DMS53 (cell line): ENCODE data around the gene ESR2.
"Not testable (repeated sequence)": the region's sequence is repeated elsewhere in the genome, so short reads cannot be mapped to it uniquely, and the experiment has no call there.

Experiments used
- DNase-seq: peaks from one replicate; lab custom pipeline; 2025; lab: John Stamatoyannopoulos, UW

ESR2 gene

DNA sequence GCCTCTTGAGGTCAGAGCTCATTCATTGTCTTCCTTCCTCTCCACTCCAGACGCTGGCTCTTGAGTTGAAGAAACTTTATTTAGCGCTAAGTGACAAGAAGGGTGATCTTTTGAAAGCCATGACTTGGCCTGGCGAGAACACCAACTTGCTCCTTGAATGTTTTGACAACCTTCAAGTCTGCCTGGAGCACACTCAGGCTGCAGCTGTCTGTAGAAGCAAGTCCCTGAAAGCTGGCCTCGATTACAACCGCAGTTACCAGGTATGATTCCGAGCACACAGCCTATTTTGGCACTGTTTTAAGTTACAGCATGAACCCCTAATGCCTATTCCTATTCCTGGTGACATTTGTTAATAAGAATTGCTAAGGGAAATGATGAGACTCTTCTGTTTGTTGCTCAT lies 167.6 kb downstream of the ESR2 start:
- DNase-seq = no peak

GRCh38 chr14:64125270-64125669 lies 168.9 kb downstream of the ESR2 start:
- no peak for DNase-seq

GRCh38 chr14:64123241-64123822 lies 170.8 kb downstream of the ESR2 start:
- no peak for DNase-seq

DNA sequence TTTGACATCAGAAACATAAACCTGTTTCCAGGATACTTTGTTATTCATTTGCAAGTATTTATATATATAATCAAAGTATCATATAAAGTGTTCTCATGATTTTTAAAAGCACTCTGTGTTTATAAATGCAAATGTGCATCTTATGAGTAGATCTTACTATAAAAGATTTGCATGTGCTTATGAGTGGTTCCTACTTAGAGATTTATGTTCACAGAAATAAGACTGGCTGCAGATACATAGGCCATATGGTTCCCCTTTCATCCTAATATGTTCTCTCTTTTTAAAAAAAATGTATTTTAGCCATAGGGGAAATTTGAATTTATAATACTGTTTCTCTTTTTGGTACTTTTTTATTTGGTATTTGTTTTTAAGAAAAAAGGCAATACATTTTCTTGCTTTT lies 174.2 kb downstream of the ESR2 start:
- no peak for DNase-seq

- no peak for DNase-seq
Measured at GRCh38 chr14:64119500-64119899, 174.7 kb downstream of the ESR2 start.

GRCh38 chr14:64118892-64119291 lies 175.3 kb downstream of the ESR2 start:
- DNase-seq = peak; percentile 4

GRCh38 chr14:64118403-64118742 lies 175.8 kb downstream of the ESR2 start:
- not testable (repeated sequence) for DNase-seq

- DNase-seq = no peak
Measured at GRCh38 chr14:64117671-64118402, 176.3 kb downstream of the ESR2 start.

GRCh38 chr14:64115401-64115800 lies 178.8 kb downstream of the ESR2 start:
- DNase-seq = no peak

DNA sequence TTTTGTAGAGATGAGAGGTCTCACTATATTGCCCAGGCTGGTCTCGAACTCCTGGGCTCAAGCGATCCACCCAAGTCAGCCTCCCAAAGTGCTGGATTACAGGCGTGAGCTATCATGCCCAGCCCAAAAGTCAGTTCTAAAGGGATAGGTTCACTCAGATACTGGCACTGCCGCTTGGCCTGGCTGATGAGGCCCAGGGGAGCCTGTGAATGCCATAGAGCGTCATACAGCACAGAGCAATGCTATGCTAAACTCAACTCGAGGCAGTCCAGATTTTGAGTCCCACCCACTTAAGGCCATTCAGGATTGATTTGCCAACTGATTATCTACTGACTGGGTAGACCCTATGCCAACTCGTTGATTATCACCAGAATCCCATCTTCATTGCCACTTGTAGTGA lies 179.4 kb downstream of the ESR2 start:
- DNase-seq = no peak

GRCh38 chr14:64114166-64114565 lies 180.0 kb downstream of the ESR2 start:
- DNase-seq = peak; percentile 7

DNA sequence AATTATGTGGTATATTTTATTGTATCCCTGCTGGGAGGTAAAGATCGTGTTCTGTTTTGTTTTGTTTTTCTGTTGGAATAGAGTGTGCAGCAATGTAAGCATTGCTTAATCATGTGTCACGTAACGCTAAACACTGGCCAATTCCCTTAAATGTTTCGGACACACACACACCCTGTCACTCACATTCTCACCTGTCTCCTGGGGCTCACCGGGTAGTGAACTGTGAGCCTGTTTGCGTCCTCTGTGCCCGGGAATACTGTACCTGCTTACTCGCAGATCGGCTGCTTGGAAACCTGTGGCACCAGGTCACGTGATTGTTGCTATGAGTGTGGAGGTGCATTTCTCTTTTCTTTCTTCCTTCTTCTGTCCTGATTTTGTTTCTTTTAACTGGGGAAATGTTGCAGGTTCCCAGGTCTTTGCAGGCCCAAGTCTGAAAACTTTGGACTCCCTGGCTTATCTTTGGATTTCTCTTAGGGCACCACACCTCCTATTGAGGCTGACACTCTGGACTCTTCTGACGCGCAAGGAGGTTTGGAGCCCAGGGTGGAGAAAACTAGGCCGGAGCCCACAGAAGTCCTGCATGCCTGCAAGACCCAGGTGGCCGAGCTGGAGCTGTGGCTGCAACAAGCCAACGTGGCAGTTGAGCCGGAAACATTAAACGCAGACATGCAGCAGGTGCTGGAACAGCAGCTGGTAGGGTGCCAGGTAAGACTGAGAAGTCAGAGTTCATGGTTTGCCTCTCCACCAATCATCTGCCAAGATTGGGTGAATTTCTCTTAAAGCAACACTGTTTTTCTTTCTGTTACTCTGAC lies 181.1 kb downstream of the ESR2 start:
- DNase-seq = peak; percentile 87

DNA sequence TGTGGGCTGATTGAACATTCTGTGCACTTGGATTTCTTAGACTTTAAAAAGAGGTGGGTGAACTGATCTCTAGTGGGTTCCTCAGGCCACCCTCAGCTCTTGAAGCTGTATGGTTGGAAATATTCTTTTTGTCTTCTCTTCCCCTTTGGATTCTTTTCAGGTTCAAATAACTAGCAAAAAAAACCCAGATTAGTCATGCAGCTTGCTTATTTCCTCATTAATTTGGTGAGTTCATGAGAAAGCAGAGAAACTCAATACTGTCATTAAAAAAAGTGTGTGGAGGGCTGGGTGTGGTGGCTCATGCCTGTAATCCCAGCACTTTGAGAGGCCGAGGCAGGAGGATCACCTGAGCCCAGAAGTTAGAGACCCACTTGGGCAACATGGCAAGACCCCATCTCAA lies 183.4 kb downstream of the ESR2 start:
- no peak for DNase-seq

GRCh38 chr14:64109819-64110554 lies 184.2 kb downstream of the ESR2 start:
- DNase-seq = no peak

- no peak for DNase-seq
Measured at GRCh38 chr14:64107438-64107837, 186.7 kb downstream of the ESR2 start.

- DNase-seq = no peak
Measured at GRCh38 chr14:64098120-64098519, 196.1 kb downstream of the ESR2 start.

- no peak for DNase-seq
Measured at GRCh38 chr14:64095620-64096019, 198.6 kb downstream of the ESR2 start.

DNA sequence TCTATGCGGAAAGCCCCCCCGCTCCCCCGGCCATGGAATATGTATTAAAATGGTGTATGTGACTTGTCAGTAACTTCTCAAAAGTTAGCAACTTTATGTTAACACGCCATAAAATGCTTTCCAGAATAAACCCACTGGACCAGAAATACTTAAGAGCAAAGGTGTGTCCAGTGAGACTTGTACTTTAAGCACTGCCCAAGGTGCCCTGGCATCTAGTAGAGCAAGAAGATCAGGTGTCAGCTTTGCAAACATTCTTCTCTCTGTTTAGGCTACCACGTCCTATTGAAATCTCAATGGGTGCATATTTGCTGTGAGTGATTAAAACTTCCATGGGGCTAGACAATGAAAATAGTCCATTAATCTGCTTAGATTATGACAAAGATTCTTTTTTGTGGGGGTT lies 201.2 kb downstream of the ESR2 start:
- DNase-seq = peak; percentile 64

- no peak for DNase-seq
Measured at GRCh38 chr14:64092338-64092737, 201.8 kb downstream of the ESR2 start.

DNA sequence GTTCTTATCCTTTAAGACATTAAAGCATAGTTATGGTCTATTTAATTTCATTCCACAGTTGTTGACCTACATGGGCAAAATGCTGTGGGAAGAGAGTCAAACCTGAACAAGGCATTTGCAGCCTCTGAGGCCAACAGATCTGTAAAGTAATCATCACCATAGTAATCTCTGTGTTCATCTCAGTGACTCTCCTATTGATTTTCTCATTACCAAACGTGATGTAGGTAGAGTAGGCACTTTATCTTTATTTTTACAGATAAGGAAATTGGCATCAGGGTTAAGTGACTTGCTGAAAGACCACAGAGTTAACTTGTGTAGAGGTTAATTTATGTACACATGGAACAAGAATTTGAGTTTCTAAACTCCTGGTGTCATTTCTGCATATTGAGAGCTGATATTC lies 203.0 kb downstream of the ESR2 start:
- DNase-seq = no peak

- no peak for DNase-seq
Measured at GRCh38 chr14:64089920-64090319, 204.3 kb downstream of the ESR2 start.

DNA sequence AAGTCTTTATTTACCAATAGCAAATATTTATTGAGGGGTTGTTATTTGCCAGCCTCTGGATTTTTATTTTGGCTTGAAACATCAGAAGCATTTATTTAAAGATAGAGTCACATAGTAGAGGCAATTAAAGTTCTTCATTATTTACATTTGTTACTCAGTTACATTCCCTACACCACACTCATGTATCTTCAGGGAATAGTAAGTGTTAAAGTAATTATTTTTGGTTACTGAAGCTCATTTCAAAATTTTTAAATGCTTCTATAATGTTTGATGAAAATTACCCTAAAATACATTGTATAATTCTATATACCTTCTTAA lies 205.6 kb downstream of the ESR2 start:
- no peak for DNase-seq

GRCh38 chr14:64082837-64083236 lies 211.3 kb downstream of the ESR2 start:
- no peak for DNase-seq
